ENCODE measurements around the gene DLG5. TPM values are rescaled to one million over a fixed set of nuclear protein-coding genes. Genes with fewer than 3 reads are reported as not detected.

Gene DLG5
- total RNA-seq, 1 donor from 2014 or later = 31.3 TPM

GRCh38 chr10:77836299-77836820, 90.2 kb downstream of the DLG5 start:
- ATAC-seq = peak; percentile 66

DNA sequence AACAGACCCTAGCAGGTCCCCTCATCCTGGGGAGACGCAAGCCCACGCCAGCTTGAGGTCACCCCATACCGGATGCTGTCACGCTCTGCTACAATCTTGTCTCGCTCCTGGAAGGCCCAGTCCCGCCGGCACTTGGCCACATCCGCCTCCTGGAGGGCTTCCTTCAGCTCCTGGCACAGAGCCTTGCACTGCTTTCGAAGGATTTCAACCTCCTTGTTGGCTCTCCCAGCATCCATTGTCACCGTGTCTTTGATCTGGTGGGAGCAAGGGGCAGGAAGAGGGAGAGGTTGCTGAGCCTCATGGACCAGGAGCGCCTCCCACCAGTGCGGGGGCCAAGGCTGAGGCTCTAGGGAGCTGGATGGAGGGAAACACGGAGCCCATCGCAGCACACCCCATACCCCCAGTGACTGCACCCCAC, 90.9 kb downstream of the DLG5 start:
- intact Hi-C loops (cut with DNase I) = no loop called here
- no peak for DNase-seq (ENCODE audit: low spot score)
- no peak for ATAC-seq

More at GRCh38 chr10:77836299-77836820, 90.2 kb downstream of the DLG5 start:
- DNase-seq (ENCODE audit: low spot score) = no peak
- intact Hi-C loops (cut with DNase I) = no loop called here

GRCh38 chr10:77834943-77835668, 91.4 kb downstream of the DLG5 start:
- intact Hi-C loops (cut with DNase I) = no loop called here
- no peak for DNase-seq (ENCODE audit: low spot score)
- ATAC-seq = no peak

DNA sequence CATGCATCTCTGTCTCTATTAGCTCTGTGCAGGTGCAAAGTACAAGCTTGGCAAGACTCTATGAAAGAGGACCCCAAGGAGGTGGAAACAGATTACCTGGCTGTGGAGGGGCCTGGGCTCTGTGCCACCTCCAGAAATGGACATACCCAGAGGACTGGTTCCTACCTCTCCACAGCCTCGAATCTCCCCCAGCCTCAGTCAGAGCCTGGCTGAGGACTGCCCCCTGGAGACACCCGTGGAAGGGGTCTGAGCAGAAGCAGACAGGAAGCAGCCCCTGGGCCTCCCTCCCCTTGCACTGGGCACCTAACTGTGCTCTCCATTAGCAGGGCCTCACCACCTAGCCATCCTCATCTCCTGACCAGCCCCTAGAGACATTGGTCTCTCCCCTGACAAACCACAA, 92.0 kb downstream of the DLG5 start:
- ATAC-seq (no peak), DNase-seq (ENCODE audit: low spot score) (no peak)
- intact Hi-C loops (cut with DNase I) = no loop called here

- intact Hi-C loops (cut with DNase I) = no loop called here
- DNase-seq (ENCODE audit: low spot score) = no peak
These were observed 92.8 kb downstream of the DLG5 start for GRCh38 chr10:77833792-77834191.

DNA sequence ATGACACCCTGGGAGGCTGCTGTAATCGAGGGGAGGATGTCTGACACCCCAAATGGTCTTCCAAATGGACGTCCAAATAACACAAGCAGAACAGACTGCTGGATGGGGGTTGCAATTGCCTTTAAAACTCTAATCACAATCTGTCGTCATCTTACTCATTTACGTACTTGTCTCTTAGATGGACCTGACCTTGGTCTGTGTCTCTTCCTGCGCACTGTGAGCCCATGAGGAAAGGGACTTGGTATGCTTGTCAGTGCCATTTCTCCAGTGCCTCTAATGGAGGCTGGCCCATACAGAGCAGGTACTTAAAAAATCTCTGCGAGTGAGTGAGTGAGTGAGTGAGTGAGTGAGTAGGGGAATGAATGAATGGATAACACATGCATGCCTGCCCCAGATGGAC, 93.3 kb downstream of the DLG5 start:
- DNase-seq (ENCODE audit: low spot score) (no peak), ATAC-seq (no peak)
- intact Hi-C loops (cut with DNase I) = no loop called here

More at GRCh38 chr10:77833792-77834191, 92.8 kb downstream of the DLG5 start:
- ATAC-seq = no peak

GRCh38 chr10:77832238-77832637, 94.3 kb downstream of the DLG5 start:
- no peak for ATAC-seq
- intact Hi-C loops (cut with DNase I) = no loop called here
- no peak for DNase-seq (ENCODE audit: low spot score)

DNA sequence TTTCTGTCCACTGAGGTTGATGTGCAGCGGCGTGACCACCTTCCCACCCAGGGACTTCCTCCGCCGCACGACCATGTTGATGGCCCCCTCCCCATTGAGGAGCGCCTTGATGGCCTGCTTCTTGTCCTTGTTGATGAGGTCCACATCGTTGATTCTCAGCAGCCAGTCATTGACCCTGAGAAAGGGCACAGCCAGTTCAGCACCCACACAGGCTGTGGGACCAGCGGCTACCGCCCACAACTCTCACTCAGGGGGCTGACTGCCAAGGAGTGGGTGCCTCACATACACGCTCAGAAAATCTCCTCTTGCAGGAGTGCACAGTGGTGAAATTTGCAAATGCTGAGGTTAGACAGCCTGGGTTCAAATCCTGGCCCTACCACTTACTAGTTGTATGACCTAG, 97.2 kb downstream of the DLG5 start:
- DNase-seq (ENCODE audit: low spot score) (no peak), ATAC-seq (no peak)
- intact Hi-C loops (cut with DNase I) = no loop called here

GRCh38 chr10:77828377-77828776, 98.2 kb downstream of the DLG5 start:
- DNase-seq (ENCODE audit: low spot score) (no peak), ATAC-seq (no peak)
- intact Hi-C loops (cut with DNase I) = no loop called here

- no peak for DNase-seq (ENCODE audit: low spot score)
- ATAC-seq = no peak
- intact Hi-C loops (cut with DNase I) = no loop called here
These were observed 99.2 kb downstream of the DLG5 start for GRCh38 chr10:77827366-77827765.

- ATAC-seq (no peak), DNase-seq (ENCODE audit: low spot score) (no peak)
- intact Hi-C loops (cut with DNase I) = no loop called here
These were observed 100.6 kb downstream of the DLG5 start for GRCh38 chr10:77825965-77826364.

- ATAC-seq (no peak), DNase-seq (ENCODE audit: low spot score) (no peak)
- intact Hi-C loops (cut with DNase I) = no loop called here
These were observed 101.6 kb downstream of the DLG5 start for GRCh38 chr10:77824908-77825307.

DNA sequence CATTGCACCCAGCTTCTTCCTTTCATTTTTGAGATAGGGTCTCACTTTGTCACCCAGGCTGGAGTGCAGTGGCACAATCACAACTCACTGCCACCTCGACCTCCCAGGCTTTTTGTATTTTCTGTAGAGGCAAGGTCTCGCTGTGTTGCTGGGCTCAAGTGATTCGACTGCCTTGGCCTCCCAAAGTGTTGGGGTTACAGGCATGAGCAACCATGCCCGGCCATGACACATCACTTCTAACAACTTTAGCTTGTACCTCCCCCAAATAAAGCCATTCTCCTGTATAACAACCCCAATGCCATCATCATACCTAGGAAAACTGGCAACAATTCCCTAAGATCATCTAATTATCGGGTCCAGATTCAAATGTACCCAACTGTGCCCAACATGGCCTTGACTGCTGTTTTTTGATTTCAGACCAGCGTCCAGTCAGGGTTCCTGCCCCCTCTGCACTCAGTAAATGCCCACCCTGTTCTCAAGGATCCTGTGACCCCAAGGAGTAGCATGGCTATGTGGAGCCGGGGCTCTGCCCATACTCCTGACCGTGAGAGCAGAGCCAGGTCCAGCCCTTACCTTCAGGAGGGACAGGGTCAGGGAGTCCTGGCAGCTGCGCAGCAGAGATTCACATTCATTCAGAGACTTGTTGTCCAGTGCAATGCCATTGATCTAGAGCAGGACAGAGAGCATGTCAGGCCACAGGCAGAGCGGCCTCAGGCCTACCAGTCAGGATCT, 102.6 kb downstream of the DLG5 start:
- ATAC-seq (no peak), DNase-seq (ENCODE audit: low spot score) (no peak)
- intact Hi-C loops (cut with DNase I) = no loop called here

GRCh38 chr10:77821551-77821950, 105.0 kb downstream of the DLG5 start:
- no peak for ATAC-seq
- intact Hi-C loops (cut with DNase I) = no loop called here
- DNase-seq (ENCODE audit: low spot score) = no peak

GRCh38 chr10:77821036-77821435, 105.5 kb downstream of the DLG5 start:
- DNase-seq (ENCODE audit: low spot score) (no peak), ATAC-seq (no peak)
- intact Hi-C loops (cut with DNase I) = no loop called here

DNA sequence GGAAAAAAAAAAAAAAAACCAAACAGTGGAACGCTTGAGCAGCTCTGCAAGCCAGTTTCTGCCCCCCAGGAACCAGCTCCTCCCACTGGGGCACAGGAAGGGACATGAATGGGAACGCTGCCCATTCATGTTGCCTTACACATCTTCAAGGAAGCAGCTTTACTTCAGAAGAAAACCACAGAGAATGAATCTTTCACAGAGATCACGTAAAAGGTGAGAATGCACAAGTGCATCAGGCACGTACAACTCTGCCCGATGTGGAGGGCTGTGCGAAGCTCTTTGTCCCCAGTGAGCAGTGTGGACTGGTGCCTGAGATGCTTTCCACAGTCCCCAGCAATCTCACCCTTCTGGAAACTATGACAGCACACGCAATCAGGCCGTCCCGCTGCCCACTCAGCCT, 106.2 kb downstream of the DLG5 start:
- ATAC-seq = no peak
- intact Hi-C loops (cut with DNase I) = no loop called here
- DNase-seq (ENCODE audit: low spot score) = no peak

- intact Hi-C loops (cut with DNase I) = no loop called here
- no peak for ATAC-seq
- no peak for DNase-seq (ENCODE audit: low spot score)
These were observed 107.1 kb downstream of the DLG5 start for GRCh38 chr10:77819210-77820112.

DNA sequence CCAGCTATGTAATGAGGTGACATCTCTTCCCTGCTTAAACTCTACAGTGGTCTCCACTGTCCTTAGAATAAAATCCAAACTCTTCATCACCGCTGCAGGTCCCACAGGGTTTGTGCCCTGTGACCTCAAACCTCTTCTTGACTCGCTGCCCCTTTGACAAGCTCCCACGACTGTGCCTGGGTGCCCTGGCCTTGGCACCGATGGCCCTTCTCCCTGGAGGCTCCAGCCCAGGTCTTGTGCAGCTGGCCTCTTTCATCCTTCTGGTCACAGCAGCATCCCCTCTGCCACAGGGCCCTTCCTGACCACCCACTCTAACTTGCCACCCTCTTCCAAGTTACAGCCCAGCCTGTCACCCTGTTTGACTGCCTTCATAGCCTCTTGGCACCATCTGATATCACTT, 108.2 kb downstream of the DLG5 start:
- ATAC-seq = no peak
- DNase-seq (ENCODE audit: low spot score) = no peak
- intact Hi-C loops (cut with DNase I) = no loop called here

DNA sequence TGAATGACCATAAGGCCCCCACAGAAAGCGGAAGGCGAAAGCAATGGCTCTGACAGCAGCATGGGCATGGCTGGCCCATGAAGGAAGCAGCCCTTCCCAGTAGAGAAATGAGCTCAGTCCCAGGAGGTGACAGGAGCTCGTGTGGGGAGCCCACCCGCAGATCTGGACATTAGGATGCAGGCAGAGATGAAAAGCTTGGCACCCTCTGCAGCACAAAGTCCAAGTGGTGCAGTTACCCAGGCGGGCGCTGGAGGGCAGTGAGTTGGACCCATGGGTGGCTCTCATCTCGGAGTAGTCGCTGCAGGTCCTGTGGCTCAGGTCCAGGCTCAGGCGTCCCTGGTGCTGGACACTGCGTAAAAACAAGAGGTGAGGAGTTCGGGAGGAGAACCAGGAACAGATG, 109.0 kb downstream of the DLG5 start:
- no peak for DNase-seq (ENCODE audit: low spot score)
- intact Hi-C loops (cut with DNase I) = no loop called here
- no peak for ATAC-seq
